CD4-positive, alpha-beta T cell (primary cell): ENCODE results near the gene RNASE13. TPM values are rescaled to one million over a fixed set of nuclear protein-coding genes. Genes with fewer than 3 reads are reported as not detected.

Experiments
- ATAC-seq: fragments of 200-7000 bp; cut with Tn5 transposase; one replicate; pipeline ENCODE4 v1.10.0; 2022; ENCODE audit warnings: mild to moderate bottlenecking; ENCODE audit not compliant: poor library complexity
- CTCF ChIA-PET: fragments of 350-600 bp; sonication (Branson Sonifier 250); formaldehyde crosslinking; loops from one replicate; lab custom pipeline; 2021; ENCODE audit warnings: antibody characterized with exemption, inconsistent platforms; lab: Charles Lee
- POLR2A ChIA-PET: fragments of 350-600 bp; sonication (Branson Sonifier 250); formaldehyde crosslinking; loops from one replicate; lab custom pipeline; 2021; ENCODE audit warnings: antibody characterized with exemption, inconsistent platforms; lab: Charles Lee
- DNase-seq, 14 experiments: peaks; one replicate each; pipeline ENCODE4 v3.0.0-alpha.2; 2013 to 2020; ENCODE audit warnings: mixed read lengths in 2 of 14
- H3K27ac ChIP-seq, 2 donors: one replicate each; pipeline versions ENCODE4 v1.5.1 to v1.7.0; 2013; ENCODE audit warnings: low read length in 2 of 2, low read depth in 1 of 2, mild to moderate bottlenecking in 1 of 2
- H3K27me3 ChIP-seq, 2 experiments: 1 replicate in 1 of 2; 2 replicates in 1 of 2; pipeline versions ENCODE4 v1.6.1 to v1.7.0; 2013; ENCODE audit warnings: low read length in 2 of 2, control low read depth in 1 of 2, mild to moderate bottlenecking in 1 of 2, moderate library complexity in 1 of 2; ENCODE audit not compliant: insufficient read depth in 2 of 2, control insufficient read depth in 1 of 2
- H3K36me3 ChIP-seq: one replicate; pipeline ENCODE4 v1.6.1; 2013; ENCODE audit warnings: low read length, control low read depth; ENCODE audit not compliant: insufficient read depth
- H3K4me1 ChIP-seq: one replicate; pipeline ENCODE4 v1.6.1; 2013; ENCODE audit warnings: low read length, control low read depth; ENCODE audit not compliant: insufficient read depth
- H3K4me3 ChIP-seq: one replicate; pipeline ENCODE4 v1.5.1; 2013; ENCODE audit warnings: mild to moderate bottlenecking, low read length, moderate library complexity
- H3K9me3 ChIP-seq, 2 experiments: 1 replicate in 1 of 2; 2 replicates in 1 of 2; pipeline versions ENCODE4 v1.6.1 to v1.7.0; 2013; ENCODE audit warnings: low read length in 2 of 2, mild to moderate bottlenecking in 2 of 2, control low read depth in 1 of 2, moderate library complexity in 1 of 2; ENCODE audit not compliant: control insufficient read depth in 1 of 2, insufficient read depth in 1 of 2
- H3K27ac Mint-ChIP-seq: one replicate; pipeline ENCODE4 v1.8.0; 2020; ENCODE audit warnings: mixed read lengths
- H3K27me3 Mint-ChIP-seq: one replicate; pipeline ENCODE4 v1.8.0; 2021; ENCODE audit warnings: mixed read lengths
- H3K36me3 Mint-ChIP-seq: one replicate; pipeline ENCODE4 v1.8.0; 2021; ENCODE audit warnings: low read depth, mixed read lengths
- H3K4me1 Mint-ChIP-seq: one replicate; pipeline ENCODE4 v1.8.0; 2021; ENCODE audit warnings: low read depth, mixed read lengths
- H3K4me3 Mint-ChIP-seq: one replicate; pipeline ENCODE4 v1.8.0; 2020; ENCODE audit warnings: mild to moderate bottlenecking, mixed read lengths
- H3K9me3 Mint-ChIP-seq: one replicate; pipeline ENCODE4 v1.8.0; 2020; ENCODE audit warnings: mixed read lengths
- CTCF ChIP-seq: fragments of 200-600 bp; IDR thresholded peaks from one replicate; pipeline ENCODE4 v1.8.0; 2022; ENCODE audit warnings: antibody characterized with exemption, mild to moderate bottlenecking
- intact Hi-C, 2 experiments: fragments of 100-400 bp; cut with DNase I in 1 of 2; cut with micrococcal nuclease in 1 of 2; formaldehyde crosslinking; loops; one replicate each; pipeline versions ENCODE4 v1.15.1 to v1.9.0; 2023 to 2025; cut with DNase I, micrococcal nuclease
- total RNA-seq, 174 experiments: library from RNA in 2 of 174; stranded (reverse) in 2 of 174; gene quantifications; one replicate each; pipeline ENCODE4 v1.2.3 and lab custom pipeline; 2021 to 2026

RNASE13 gene
- total RNA-seq, 2 experiments from 2014 or later, result not detected

- H3K4me3 Mint-ChIP-seq, result peak overlapping the region; percentile 93
- intact Hi-C loops, result no loop called here
- Histone ChIP-seq H3K9me3 (no peaks in the 10 kb centered on the region), H3K27me3 (no peaks in the 10 kb centered on the region), H3K27ac (no peak overlapping the region), H3K4me1 (peaks cover 28% of the 10 kb centered on the region), H3K36me3 (peaks cover 15% of the 10 kb centered on the region), H3K4me3 (peak overlapping the region; percentile 94)
- peaks cover 21% of the 10 kb centered on the region for H3K4me1 Mint-ChIP-seq
- ChIA-PET POLR2A (interaction anchor here (1.1 to 2.4 kb wide), 2 partner anchors 9 to 340 kb away, joined by 3 to 19 read pairs; partner anchors contain the start of gene RNASE4), CTCF (interaction anchor here (1.1 to 2.5 kb wide), 4 partner anchors 9 to 80 kb away, joined by 3 to 14 read pairs (median 6); no protein-coding TSS in a partner anchor)
- no peaks in the 10 kb centered on the region for H3K9me3 Mint-ChIP-seq
- no peak for ATAC-seq
- no peak for TF ChIP-seq CTCF
- H3K27me3 Mint-ChIP-seq, result no peaks in the 10 kb centered on the region
- H3K36me3 Mint-ChIP-seq, result peaks cover 26% of the 10 kb centered on the region
- peak in 7 of 14 experiments; percentile 13 to 45 (median 40) for DNase-seq
- H3K27ac Mint-ChIP-seq, result peak overlapping the region; percentile 74
Measured at GRCh38 chr14:21023817-21024584, 10.6 kb downstream of the RNASE13 start.

DNA sequence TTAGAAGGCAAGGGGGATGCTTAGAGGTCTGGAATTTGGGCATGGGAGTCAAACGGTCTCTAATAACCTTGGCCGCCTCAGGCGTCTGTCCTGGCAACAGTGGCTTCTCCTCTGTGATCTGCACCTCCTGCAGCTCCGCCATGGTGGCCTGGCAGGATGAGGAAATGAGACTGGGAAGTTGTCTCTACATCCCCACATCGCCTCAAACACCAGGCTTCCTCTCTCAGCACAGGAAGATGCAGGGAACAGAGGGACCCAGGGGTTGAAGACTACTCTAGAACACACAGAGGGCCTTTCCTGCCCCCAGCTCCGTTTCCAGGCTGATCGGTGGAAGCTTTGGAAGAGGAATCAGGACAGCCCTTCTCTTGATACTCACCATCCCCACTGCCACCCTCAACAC lies 11.4 kb downstream of the RNASE13 start:
- no peak overlapping the region for H3K27ac Mint-ChIP-seq
- POLR2A ChIA-PET, result interaction anchor here (2.4 kb wide), 1 partner anchor 8 kb away, joined by 19 read pairs; no protein-coding TSS in a partner anchor

GRCh38 chr14:21022686-21023085 lies 11.9 kb downstream of the RNASE13 start:
- Mint-ChIP-seq H3K4me3 (peak overlapping the region; percentile 93), H3K4me1 (peaks cover 21% of the 10 kb centered on the region), H3K27ac (no peak overlapping the region), H3K9me3 (no peaks in the 10 kb centered on the region), H3K27me3 (no peaks in the 10 kb centered on the region), H3K36me3 (peaks cover 39% of the 10 kb centered on the region)
- peaks cover 19% of the 10 kb centered on the region for H3K36me3 ChIP-seq
- DNase-seq (no peak), ATAC-seq (no peak)
- TF ChIP-seq CTCF, result no peak
- H3K4me3 ChIP-seq, result no peak overlapping the region
- no peak overlapping the region for H3K27ac ChIP-seq
- CTCF ChIA-PET, result interaction anchor here (1.4 to 2.5 kb wide), 2 partner anchors 8 to 70 kb away, joined by 3 to 14 read pairs; no protein-coding TSS in a partner anchor
- H3K9me3 ChIP-seq, result no peaks in the 10 kb centered on the region
- peaks cover 28% of the 10 kb centered on the region for H3K4me1 ChIP-seq
- H3K27me3 ChIP-seq, result no peaks in the 10 kb centered on the region
- POLR2A ChIA-PET, result interaction anchor here (2.4 kb wide), 1 partner anchor 7 kb away, joined by 19 read pairs; no protein-coding TSS in a partner anchor
- intact Hi-C loops, result no loop called here

More for the DNA sequence above, 11.4 kb downstream of the RNASE13 start:
- H3K36me3 ChIP-seq, result peaks cover 19% of the 10 kb centered on the region
- TF ChIP-seq CTCF, result no peak
- H3K4me3 ChIP-seq, result no peak overlapping the region
- H3K27ac ChIP-seq, result no peak overlapping the region
- intact Hi-C loops, result no loop called here
- Mint-ChIP-seq H3K9me3 (no peaks in the 10 kb centered on the region), H3K27me3 (no peaks in the 10 kb centered on the region), H3K4me1 (peaks cover 21% of the 10 kb centered on the region), H3K4me3 (peak overlapping the region; percentile 93), H3K36me3 (peaks cover 34% of the 10 kb centered on the region)
- CTCF ChIA-PET, result interaction anchor here (1.4 to 2.5 kb wide), 3 partner anchors 8 to 81 kb away, joined by 3 to 14 read pairs (median 8); no protein-coding TSS in a partner anchor
- ATAC-seq, result no peak
- DNase-seq, result no peak
- no peaks in the 10 kb centered on the region for H3K27me3 ChIP-seq
- H3K4me1 ChIP-seq, result peaks cover 28% of the 10 kb centered on the region
- H3K9me3 ChIP-seq, result no peaks in the 10 kb centered on the region
